Epithelial cell of prostate (primary cell): Measurements from ENCODE around the gene PRPF6.

ENCODE experiments used
- DNase-seq: peaks from one replicate; pipeline ENCODE4 v3.0.0-alpha.2; 2011; ENCODE audit warnings: low read depth, low spot score
- H3K27ac ChIP-seq: fragments of 450-650 bp; 2 replicates; pipeline ENCODE4 v1.5.1; 2017; ENCODE audit warnings: mild to moderate bottlenecking

The PRPF6 gene

DNA sequence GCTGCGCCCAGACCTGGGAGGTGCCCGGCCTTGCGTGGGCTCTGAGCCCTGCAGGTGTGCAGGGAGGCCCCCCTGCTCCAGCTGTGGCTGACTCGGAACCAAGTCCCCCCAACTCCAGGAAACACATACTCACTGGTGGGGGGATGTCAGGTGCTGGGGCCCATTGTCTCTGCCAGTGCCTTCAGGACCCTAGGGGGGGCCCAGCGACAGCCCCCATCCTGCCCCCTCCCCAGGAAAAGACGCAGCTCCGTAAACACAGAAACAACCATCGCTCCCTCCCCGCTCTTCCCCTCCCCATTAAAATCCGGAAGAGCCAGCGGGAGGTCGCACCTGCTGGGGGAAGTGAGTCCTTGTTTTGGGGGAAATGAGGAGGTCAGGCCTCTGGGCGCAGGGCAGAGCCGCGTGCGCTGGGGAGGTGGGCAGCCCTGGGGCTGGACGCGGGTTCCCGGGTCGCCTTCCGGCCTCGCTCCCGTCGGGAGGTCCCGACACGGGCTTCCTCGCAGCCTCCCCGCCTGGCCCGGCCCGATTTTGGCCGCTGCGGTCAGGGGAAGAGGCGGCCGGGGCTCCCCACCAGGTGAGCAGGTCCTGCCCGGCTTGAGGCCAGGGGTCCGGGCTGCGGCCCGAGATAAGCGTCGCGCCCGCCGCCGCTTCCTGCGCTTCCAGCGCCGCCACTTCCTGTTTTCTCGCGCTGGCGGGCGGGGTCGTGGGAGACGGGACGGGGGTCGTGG, 61.3 kb downstream of the PRPF6 start:
- no peak for DNase-seq
- H3K27ac ChIP-seq, result no peak overlapping the region

GRCh38 chr20:64043768-64044167, 62.8 kb downstream of the PRPF6 start:
- no peak overlapping the region for H3K27ac ChIP-seq
- DNase-seq, result no peak

DNA sequence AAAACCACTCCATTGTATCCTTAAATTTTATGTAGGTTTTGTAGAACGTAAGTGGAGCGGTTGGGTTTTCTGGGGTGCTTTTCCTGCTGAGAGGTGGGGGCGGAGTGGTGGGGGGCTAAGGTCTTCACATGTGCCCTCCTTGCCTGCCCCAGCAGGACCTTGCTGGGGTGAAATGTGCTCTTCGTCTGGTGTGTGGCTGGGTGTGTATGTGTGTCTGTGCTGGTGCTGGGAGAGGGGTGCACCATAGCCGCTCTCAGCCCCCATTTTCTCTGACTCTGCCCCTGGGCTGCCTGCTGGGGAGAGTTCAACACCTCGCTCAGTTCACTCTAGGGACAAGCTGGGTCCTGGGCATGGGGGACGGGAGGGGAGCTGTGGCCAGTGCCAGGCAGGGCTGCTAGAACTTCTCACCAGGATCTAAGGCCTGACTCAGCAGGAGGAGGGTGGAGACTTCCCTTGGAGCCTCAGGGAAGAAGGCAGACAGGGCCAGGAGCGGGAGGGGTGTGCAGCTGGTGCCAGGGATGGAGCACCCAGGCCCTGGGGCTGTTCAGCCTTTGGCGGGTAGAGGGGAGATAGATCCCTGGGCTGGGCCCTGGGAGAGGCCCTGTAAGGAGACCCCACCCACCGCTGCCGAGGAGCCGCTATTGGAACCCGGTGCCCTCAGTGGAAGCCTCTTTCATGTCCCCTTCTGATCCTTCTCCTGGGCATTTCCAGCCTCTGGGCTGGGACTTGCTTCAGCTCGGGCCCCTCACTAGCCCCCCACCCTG, 63.7 kb downstream of the PRPF6 start:
- H3K27ac ChIP-seq, result no peak overlapping the region
- DNase-seq, result peak; percentile 18

- DNase-seq, result no peak
- no peak overlapping the region for H3K27ac ChIP-seq
These were observed 64.5 kb downstream of the PRPF6 start for GRCh38 chr20:64045346-64046011.

DNA sequence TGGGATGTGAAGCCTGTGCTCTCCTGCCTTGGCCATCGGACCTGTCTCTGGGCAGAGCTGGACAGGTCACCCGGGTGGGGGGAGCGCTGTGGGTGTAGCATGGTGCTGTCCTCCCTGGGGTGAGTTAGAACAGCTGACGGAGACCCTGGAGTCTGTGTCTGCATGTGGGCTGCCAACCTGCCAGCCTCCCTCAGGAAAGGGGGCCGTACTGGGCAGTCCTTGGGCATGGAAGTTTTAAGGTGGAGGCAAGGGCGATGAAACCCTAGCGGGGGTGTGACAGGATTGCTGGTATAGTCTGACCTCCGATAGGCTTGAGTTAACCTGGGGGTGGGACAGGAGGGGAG, 66.1 kb downstream of the PRPF6 start:
- no peak for DNase-seq

GRCh38 chr20:64047968-64048401, 67.1 kb downstream of the PRPF6 start:
- no peak for DNase-seq
- H3K27ac ChIP-seq, result no peak overlapping the region

More for the DNA sequence above, 66.1 kb downstream of the PRPF6 start:
- no peak overlapping the region for H3K27ac ChIP-seq

DNA sequence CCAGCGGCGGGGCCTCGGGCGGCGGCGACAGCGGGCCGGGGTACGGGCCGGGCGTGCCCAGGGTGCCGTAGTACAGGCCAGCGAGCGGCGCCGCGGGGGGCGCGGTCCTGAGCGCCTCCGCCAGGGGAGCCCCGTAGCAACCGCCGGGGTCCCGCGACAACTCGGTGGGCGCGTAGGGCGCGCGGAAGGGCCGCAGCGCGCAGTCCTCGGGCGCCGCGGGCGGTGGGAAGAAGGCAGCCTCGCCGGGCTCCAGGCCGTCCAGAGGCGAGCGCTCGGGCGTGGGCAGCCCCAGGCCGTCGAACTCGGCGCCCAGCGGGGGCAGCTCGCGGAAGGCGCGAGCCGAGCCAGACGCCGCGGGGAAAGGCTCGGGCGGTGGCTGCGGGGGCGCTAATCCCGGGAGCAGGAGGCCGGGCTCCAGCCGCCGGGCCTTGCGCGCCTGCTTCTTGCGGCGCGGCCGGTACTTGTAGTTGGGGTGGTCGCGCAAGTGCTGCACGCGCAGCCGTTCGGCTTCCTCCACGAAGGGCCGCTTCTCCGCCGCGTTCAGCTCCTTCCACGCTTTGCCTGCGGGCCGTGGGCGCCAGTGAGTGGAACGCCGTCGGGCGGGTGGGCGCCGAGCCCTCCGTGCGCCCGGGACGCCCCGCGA, 67.6 kb downstream of the PRPF6 start:
- no peak for DNase-seq
- H3K27ac ChIP-seq, result no peak overlapping the region

DNA sequence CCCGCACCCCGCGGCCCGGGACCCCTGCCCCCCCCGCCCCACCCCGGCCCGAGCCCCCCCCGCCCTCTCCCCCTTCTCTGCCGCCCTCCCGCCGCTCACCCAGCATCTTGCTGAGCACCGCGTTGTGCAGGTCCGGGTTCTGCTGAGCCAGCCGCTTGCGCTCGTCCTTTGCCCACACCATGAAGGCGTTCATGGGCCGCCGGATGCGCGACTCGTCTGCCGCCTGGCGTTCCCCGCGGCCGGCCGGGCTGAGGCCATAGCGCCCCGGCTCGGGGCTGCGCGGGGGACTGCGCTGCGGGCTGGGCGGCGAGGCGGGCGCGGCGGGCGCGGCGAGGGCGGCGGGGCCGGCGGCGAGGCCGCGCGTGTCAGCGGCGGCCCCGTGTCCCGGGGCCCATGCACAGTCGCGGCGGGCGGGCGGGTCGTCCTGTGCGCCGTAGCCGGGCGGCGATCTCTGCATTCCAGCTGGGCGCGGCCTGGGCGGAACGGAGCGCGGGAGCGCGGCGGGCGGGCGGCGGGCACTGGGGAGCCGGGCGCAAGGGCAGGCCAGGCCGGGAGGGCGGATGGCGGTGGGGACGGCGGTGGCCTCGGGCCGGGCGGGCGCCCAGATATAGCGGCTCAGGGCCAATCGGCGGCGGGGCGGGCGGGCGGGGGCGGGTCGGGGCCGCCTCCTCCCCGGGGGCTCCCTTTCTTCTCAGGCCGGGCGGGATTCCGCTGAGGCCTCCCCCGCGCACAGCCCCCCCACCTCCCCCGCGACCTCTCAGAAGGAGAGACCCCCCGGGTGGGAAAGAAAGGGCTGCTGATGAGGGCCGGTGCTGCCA, 68.3 kb downstream of the PRPF6 start, which contains the start of gene SOX18:
TSS of gene SOX18 (minus strand) at position 580 of the 818 bp plus-strand sequence. CDS start at position 457, 123 bp downstream.
- no peak for DNase-seq
- H3K27ac ChIP-seq, result no peak within 1 kb of the TSS

- no peak for DNase-seq
These were observed 68.9 kb downstream of the PRPF6 start for GRCh38 chr20:64049878-64050260.

DNA sequence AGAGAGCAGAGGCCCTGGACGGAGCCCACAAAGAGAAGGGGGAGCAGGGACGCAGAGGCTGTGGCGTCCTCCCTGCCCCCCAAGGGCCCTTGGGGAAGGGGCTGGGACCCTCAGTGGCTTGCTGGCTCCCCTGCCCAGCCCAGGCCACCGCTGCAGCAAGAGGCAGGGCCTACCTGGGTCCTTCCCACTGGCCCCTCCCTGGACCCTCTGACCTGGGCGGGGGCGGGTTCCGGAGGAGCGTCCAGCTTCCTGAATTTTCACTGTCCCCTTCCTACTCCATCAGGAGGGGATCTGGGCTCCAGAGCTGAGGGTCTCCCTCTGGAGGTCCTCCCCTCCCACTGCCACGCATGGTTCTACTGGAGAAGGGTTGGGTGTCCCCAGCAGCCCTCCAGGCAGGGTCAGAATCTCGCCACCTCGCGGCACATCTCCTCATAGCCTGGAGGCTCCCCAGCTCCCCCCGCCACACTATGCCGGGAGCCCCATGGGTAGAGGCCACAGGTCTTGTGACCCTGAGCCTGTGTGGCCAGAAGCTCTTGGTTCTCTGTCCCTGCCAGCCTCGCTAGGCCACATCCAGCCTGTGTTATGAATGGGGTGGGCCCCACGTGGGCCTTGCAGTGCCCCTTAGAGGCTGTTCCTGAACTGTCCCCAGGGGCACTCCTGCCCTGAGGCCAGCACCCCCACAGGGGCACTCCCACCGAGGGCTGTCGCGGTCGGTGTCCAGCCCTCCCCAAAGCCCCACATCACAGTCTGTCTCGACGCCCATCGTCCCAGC, 69.5 kb downstream of the PRPF6 start:
- H3K27ac ChIP-seq, result no peak overlapping the region
- DNase-seq, result no peak

More at GRCh38 chr20:64049878-64050260, 68.9 kb downstream of the PRPF6 start:
- H3K27ac ChIP-seq, result no peak overlapping the region

GRCh38 chr20:64051033-64051452, 70.1 kb downstream of the PRPF6 start:
- no peak overlapping the region for H3K27ac ChIP-seq
- no peak for DNase-seq

DNA sequence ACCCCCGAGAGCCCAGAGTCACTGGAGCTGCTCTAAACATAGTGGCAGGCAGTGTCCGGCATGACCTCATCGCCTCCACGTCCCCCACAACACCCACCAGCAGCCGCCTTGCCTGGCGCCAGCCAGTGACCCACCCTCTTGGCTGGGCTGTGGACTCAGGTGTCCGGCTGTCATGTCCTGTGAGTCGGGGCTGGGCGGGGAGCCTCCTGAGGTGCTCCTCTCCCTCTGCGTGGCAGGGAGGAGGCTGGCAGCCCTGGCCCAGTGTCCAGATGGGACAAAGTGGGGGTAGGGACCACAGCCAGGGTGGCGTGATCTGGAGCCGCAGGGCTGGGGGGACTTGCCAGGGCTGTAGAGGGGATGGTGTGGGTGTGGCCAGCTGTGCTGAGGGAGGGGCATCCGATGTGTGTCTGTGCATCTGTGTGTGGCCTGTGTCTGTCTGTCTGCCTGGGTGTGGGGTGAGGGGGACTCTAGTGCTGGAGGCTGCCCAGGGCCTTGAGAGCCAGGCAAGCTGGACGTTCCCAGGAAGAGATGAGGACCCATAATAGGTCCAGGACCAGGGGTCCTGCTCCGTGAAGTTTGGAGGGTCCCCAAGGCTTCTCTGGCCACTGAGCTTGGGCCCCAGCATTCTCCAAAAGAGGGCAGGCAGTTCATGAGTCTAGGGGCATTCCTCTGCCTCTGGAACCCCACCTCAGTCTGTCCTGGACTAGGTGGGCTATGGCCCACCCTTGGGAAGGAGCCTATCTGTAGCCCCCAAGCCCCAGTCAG, 70.8 kb downstream of the PRPF6 start:
- DNase-seq, result no peak
- no peak overlapping the region for H3K27ac ChIP-seq

GRCh38 chr20:64052326-64052722, 71.4 kb downstream of the PRPF6 start:
- no peak overlapping the region for H3K27ac ChIP-seq

DNA sequence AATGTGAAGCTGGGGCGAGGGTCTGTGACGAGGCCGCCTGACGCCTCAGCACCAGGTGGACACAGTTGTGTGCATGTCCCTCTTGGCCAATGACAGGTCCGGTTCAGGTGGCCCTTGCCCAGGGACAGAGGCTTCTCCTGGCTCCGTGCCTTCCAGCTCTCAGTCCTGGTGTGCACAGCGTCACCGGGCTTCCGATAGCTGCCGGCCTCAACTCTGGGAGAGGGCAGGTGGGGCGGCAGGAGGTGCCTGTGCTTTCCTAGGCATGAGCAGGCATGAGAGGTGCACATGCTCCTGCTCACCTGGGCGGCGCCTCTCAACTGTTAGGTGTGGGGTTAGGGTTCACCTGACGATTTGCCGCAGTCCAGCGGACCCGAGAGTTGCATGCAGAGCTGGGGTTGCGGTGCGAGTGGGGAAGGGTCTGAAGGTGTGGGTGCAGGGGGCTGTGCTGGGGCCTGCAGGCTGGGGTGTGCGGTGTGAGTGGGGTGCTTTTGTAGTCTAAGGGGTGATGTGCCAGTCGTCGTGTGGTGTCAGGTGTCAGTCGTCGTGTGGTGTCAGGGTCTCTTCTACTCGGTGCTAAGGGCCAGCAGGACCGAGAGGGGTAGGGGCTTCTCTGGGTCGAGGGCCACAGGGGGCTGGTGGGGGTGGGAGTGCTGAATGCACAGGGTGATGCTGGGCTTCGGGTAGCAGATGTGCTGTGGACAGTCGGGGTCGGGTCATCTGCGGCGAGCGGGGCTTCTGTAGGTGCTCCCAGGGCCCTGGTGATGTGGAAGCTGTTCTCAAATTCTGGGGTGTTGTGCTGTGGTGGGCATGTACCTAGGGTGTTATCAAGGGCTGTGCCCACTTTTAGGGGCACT, 72.3 kb downstream of the PRPF6 start:
- DNase-seq, result no peak
- no peak overlapping the region for H3K27ac ChIP-seq

More at GRCh38 chr20:64052326-64052722, 71.4 kb downstream of the PRPF6 start:
- DNase-seq, result no peak

DNA sequence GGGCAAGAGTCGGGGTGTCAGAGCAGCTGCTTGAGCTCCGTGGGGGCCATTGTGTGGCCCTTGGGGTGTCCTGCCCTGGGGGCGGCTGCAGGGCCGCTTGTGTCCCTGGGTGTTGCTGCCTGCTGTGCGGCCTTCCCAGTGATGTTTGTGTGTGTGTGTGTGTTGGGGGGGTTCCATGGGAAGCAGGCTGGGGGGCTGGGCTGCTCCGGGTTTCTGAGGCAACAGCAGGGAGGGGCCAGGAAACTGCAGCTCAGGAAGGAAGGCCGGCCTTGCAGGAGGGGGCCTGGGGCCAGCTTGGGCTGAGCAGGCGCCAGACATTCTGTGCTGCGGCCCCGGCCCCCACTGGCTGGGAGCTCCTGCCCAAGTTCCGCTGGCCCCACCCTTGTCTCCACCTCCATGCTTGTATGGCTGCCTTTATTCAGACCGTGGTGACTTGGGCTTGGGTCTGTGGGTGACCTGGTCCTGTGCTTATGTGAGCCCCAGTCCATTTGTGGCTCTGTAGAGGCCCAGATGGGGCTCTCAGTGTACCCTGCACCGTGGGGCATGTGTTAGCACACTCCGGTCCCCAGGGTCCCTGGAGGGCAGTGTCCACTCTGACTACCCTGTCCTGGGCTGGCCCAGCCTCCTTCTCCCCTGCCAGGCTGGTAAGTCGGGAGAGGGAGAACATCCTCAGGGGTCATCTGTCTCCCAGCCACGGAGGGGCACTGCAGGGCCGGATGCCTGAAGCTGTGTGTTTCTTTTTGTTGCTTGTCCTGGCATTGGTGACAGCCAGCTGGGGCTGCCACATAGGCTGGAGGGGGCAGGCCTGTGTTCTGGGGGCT, 73.1 kb downstream of the PRPF6 start:
- DNase-seq, result no peak
- no peak overlapping the region for H3K27ac ChIP-seq

- no peak overlapping the region for H3K27ac ChIP-seq
- DNase-seq, result no peak
These were observed 74.5 kb downstream of the PRPF6 start for GRCh38 chr20:64055396-64055892.
